Neural crest cell (in vitro differentiated cells): Measurements from ENCODE around the gene OTUB2. TPM values are rescaled to one million over a fixed set of nuclear protein-coding genes. Genes with fewer than 3 reads are reported as not detected.

Experiments
- DNase-seq: peaks from one replicate; pipeline ENCODE4 v3.0.0; 2021; ENCODE audit warnings: low read depth, mixed read lengths, low spot score
- H3K27ac Mint-ChIP-seq: one replicate; pipeline ENCODE4 v1.8.0; 2021; ENCODE audit warnings: mild to moderate bottlenecking, mixed read lengths; ENCODE audit not compliant: unreplicated experiment
- H3K27me3 Mint-ChIP-seq: 2 replicates; pipeline ENCODE4 v1.8.0; 2021; ENCODE audit warnings: low read depth, mild to moderate bottlenecking, mixed read lengths
- H3K36me3 Mint-ChIP-seq: 2 replicates; pipeline ENCODE4 v1.8.0; 2021; ENCODE audit warnings: low read depth, mild to moderate bottlenecking, mixed read lengths
- H3K4me1 Mint-ChIP-seq: 2 replicates; pipeline ENCODE4 v1.8.0; 2021; ENCODE audit warnings: mixed read lengths
- H3K4me3 Mint-ChIP-seq: one replicate; pipeline ENCODE4 v1.8.0; 2021; ENCODE audit warnings: mild to moderate bottlenecking, mixed read lengths
- H3K9me3 Mint-ChIP-seq: 2 replicates; pipeline ENCODE4 v1.8.0; 2021; ENCODE audit warnings: mixed read lengths
- total RNA-seq: library from RNA; stranded (reverse); gene quantifications from 2 replicates; pipeline ENCODE4 v1.2.1, GENCODE V29; 2021
- TF ChIP-seq, protein P1 (sequence below): fragments of 200-600 bp; sonication (generic); conservative IDR thresholded peaks from 2 replicates; pipeline ENCODE4 v1.5.0; 2021; ENCODE audit warnings: antibody characterized with exemption, mild to moderate bottlenecking

The OTUB2 gene
- total RNA-seq, 1 donor from 2014 or later: 4.4 TPM

DNA sequence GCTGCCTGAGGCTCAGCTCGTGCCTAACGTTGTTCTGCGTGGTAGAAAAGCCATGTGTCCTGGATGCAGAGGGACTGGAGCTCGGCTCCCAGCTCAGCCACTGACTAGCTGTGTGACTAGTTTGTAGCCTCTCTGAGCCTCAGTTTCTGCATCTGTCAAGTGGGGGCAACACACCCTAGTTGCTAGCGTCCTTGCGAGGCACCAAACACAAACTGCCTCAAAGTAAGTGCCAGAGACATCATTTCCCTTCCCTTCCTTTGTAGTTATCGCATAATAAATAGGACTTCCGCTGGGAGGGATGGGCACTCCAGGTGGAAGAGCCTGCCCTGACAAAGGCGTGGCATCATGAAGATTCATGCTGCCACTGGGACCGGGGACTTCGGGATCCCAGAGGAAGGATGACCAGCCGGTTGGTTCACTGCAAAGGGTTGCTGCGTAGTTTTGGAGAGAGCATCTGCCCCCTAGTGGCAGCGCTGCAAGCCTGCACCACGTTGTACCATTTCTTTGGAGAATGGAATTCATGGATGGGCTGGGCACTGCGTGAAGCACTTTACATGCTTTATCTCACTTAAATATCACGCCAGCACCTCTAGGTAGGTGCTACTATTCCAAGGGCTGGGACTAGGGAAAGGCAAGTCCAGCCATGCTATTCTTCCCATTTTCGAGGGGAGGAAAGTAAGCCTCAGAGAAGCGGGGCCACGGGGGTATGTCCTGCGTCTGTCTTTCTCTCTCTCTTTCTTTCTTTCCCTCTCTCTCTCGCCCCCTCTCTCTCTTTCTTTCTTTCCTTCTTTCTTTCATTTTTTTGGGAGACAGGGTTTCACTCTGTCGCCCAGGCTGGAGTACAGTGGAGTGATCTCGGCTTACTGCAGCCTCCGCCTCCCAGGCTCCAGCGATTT lies 24.4 kb upstream of the OTUB2 start:
- Mint-ChIP-seq H3K27me3 (peaks cover 19% of the 10 kb centered on the region), H3K27ac (no peak overlapping the region), H3K4me3 (no peak overlapping the region), H3K36me3 (no peaks in the 10 kb centered on the region), H3K4me1 (peaks cover 7% of the 10 kb centered on the region), H3K9me3 (no peaks in the 10 kb centered on the region)
- TF ChIP-seq, protein P1, sequence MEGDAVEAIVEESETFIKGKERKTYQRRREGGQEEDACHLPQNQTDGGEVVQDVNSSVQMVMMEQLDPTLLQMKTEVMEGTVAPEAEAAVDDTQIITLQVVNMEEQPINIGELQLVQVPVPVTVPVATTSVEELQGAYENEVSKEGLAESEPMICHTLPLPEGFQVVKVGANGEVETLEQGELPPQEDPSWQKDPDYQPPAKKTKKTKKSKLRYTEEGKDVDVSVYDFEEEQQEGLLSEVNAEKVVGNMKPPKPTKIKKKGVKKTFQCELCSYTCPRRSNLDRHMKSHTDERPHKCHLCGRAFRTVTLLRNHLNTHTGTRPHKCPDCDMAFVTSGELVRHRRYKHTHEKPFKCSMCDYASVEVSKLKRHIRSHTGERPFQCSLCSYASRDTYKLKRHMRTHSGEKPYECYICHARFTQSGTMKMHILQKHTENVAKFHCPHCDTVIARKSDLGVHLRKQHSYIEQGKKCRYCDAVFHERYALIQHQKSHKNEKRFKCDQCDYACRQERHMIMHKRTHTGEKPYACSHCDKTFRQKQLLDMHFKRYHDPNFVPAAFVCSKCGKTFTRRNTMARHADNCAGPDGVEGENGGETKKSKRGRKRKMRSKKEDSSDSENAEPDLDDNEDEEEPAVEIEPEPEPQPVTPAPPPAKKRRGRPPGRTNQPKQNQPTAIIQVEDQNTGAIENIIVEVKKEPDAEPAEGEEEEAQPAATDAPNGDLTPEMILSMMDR: peak; percentile 98
- DNase-seq: peak; percentile 64

- DNase-seq: no peak
- no peak overlapping the region for H3K4me3 Mint-ChIP-seq
- H3K4me1 Mint-ChIP-seq: peaks cover 7% of the 10 kb centered on the region
- no peak overlapping the region for H3K27ac Mint-ChIP-seq
- H3K36me3 Mint-ChIP-seq: no peaks in the 10 kb centered on the region
- peaks cover 19% of the 10 kb centered on the region for H3K27me3 Mint-ChIP-seq
- TF ChIP-seq, protein P1: no peak
- H3K9me3 Mint-ChIP-seq: no peaks in the 10 kb centered on the region
Observed at GRCh38 chr14:94003397-94003796, 22.7 kb upstream of the OTUB2 start.

GRCh38 chr14:94004015-94004414 lies 22.1 kb upstream of the OTUB2 start:
- Mint-ChIP-seq H3K27me3 (peaks cover 19% of the 10 kb centered on the region), H3K4me1 (peaks cover 7% of the 10 kb centered on the region), H3K27ac (no peak overlapping the region), H3K9me3 (no peaks in the 10 kb centered on the region), H3K4me3 (no peak overlapping the region), H3K36me3 (no peaks in the 10 kb centered on the region)
- TF ChIP-seq, protein P1: no peak
- DNase-seq: no peak

DNA sequence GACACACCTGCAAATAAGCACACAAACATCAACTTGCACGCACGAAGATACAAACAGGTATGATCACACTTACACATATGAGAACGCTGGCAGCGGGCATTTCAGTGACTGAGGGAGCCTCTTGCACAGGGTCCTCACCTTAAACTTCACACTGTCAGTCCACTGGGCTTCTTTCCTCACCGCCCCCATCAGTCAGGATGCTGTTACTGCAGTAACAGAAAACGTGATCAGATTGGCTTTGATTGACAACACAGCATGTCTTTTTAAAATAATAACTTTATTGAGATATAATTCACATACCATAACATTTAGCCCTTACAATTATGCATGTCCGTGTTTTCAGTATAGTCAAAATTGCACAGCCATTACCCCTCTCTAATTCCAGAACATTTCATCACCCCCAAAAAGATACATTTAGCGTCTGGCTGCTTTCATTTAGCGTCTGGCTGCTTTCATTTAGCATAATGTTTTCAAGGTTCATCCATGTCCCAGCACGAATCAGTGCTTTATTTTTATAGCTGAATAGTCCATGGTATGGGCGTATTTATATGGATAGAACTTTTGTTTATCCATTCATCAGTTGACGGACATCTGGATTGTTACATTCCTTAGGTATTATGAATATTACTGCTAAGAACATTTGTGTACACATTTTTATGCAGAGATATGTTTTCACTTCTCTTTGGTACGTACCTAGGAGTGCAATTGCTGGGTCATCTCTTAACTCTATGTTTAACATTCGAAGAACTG lies 20.6 kb upstream of the OTUB2 start:
- H3K36me3 Mint-ChIP-seq: no peaks in the 10 kb centered on the region
- no peak overlapping the region for H3K27ac Mint-ChIP-seq
- no peak for DNase-seq
- H3K4me3 Mint-ChIP-seq: no peak overlapping the region
- peaks cover 24% of the 10 kb centered on the region for H3K27me3 Mint-ChIP-seq
- H3K4me1 Mint-ChIP-seq: peaks cover 7% of the 10 kb centered on the region
- TF ChIP-seq, protein P1: peak; percentile 59
- H3K9me3 Mint-ChIP-seq: no peaks in the 10 kb centered on the region

DNA sequence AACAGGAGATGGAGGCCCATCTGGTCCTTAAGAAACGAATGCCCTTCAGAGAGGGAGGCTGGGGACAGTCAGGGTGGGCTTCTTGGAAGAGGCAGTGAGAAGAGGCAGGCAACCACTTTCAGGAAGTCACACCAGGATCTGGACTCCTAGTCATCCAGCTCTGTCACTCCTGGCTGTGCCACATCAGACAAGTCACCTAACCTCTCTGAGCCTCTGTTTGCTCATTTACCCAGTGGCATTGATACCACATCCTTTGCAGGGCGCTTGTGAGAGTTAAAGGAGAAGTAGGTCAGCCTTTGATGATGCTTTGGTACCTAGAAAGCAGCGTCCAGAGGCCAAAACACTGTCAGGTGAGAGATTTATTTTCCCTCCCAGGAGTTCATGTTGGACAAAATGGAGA lies 17.9 kb upstream of the OTUB2 start:
- TF ChIP-seq, protein P1: no peak
- Mint-ChIP-seq H3K36me3 (no peaks in the 10 kb centered on the region), H3K4me3 (no peak overlapping the region), H3K9me3 (no peaks in the 10 kb centered on the region), H3K4me1 (no peaks in the 10 kb centered on the region), H3K27me3 (peaks cover 18% of the 10 kb centered on the region), H3K27ac (no peak overlapping the region)
- no peak for DNase-seq
